Skin epidermis (tissue), 12 donors: ENCODE data around the gene STK32B.

Experiments used
- H3K27ac ChIP-seq, 21 experiments: fragments of 200-600 bp; sonication (generic) in 11 of 21; one replicate each; pipeline ENCODE4 v1.5.0; 2020; ENCODE audit warnings: mild to moderate bottlenecking in 3 of 21, inconsistent platforms in 2 of 21, moderate library complexity in 2 of 21
- H3K4me3 ChIP-seq, 7 experiments: fragments of 200-600 bp; sonication (generic) in 2 of 7; one replicate each; pipeline ENCODE4 v1.5.0; 2020; ENCODE audit warnings: inconsistent platforms in 2 of 7, mild to moderate bottlenecking in 2 of 7, moderate library complexity in 1 of 7

The STK32B gene

GRCh38 chr4:5470318-5471198, 419.3 kb downstream of the STK32B start:
- Histone ChIP-seq H3K27ac (no peak overlapping the region), H3K4me3 (no peak overlapping the region)

- Histone ChIP-seq H3K4me3 (no peak overlapping the region), H3K27ac (no peak overlapping the region)
Measured at GRCh38 chr4:5471206-5471605, 419.9 kb downstream of the STK32B start.

GRCh38 chr4:5471691-5472090, 420.4 kb downstream of the STK32B start:
- no peak overlapping the region for H3K27ac ChIP-seq
- no peak overlapping the region for H3K4me3 ChIP-seq

- Histone ChIP-seq H3K4me3 (no peak overlapping the region), H3K27ac (no peak overlapping the region)
Measured at GRCh38 chr4:5472160-5472591, 420.9 kb downstream of the STK32B start.

GRCh38 chr4:5473125-5473524, 421.8 kb downstream of the STK32B start:
- Histone ChIP-seq H3K4me3 (no peak overlapping the region), H3K27ac (no peak overlapping the region)

GRCh38 chr4:5474756-5475155, 423.5 kb downstream of the STK32B start:
- no peak overlapping the region for H3K4me3 ChIP-seq
- H3K27ac ChIP-seq: no peak overlapping the region

- Histone ChIP-seq H3K4me3 (no peak overlapping the region), H3K27ac (no peak overlapping the region)
Measured at GRCh38 chr4:5477613-5478012, 426.3 kb downstream of the STK32B start.

- Histone ChIP-seq H3K4me3 (no peak overlapping the region), H3K27ac (no peak overlapping the region)
Measured at GRCh38 chr4:5478169-5478568, 426.9 kb downstream of the STK32B start.

- no peak overlapping the region for H3K4me3 ChIP-seq
- H3K27ac ChIP-seq: no peak overlapping the region
Measured at GRCh38 chr4:5478697-5479096, 427.4 kb downstream of the STK32B start.

- no peak overlapping the region for H3K4me3 ChIP-seq
- no peak overlapping the region for H3K27ac ChIP-seq
Measured at GRCh38 chr4:5479518-5480060, 428.3 kb downstream of the STK32B start.

- H3K27ac ChIP-seq: no peak overlapping the region
- H3K4me3 ChIP-seq: no peak overlapping the region
Measured at GRCh38 chr4:5488413-5488812, 437.1 kb downstream of the STK32B start.

GRCh38 chr4:5489260-5489659, 438.0 kb downstream of the STK32B start:
- no peak overlapping the region for H3K27ac ChIP-seq
- no peak overlapping the region for H3K4me3 ChIP-seq

- H3K27ac ChIP-seq: no peak overlapping the region
- H3K4me3 ChIP-seq: no peak overlapping the region
Measured at GRCh38 chr4:5497489-5497888, 446.2 kb downstream of the STK32B start.

GRCh38 chr4:5500165-5500564, 448.9 kb downstream of the STK32B start:
- Histone ChIP-seq H3K27ac (no peak overlapping the region), H3K4me3 (no peak overlapping the region)

GRCh38 chr4:5503336-5503936, 452.2 kb downstream of the STK32B start:
- no peak overlapping the region for H3K27ac ChIP-seq
- no peak overlapping the region for H3K4me3 ChIP-seq

GRCh38 chr4:5504486-5504885, 453.2 kb downstream of the STK32B start:
- Histone ChIP-seq H3K27ac (no peak overlapping the region), H3K4me3 (no peak overlapping the region)

- H3K4me3 ChIP-seq: no peak overlapping the region
- no peak overlapping the region for H3K27ac ChIP-seq
Measured at GRCh38 chr4:5510504-5510903, 459.2 kb downstream of the STK32B start.

GRCh38 chr4:5511791-5512190, 460.5 kb downstream of the STK32B start:
- no peak overlapping the region for H3K27ac ChIP-seq

GRCh38 chr4:5515646-5516045, 464.4 kb downstream of the STK32B start:
- Histone ChIP-seq H3K27ac (no peak overlapping the region), H3K4me3 (no peak overlapping the region)

More at GRCh38 chr4:5511791-5512190, 460.5 kb downstream of the STK32B start:
- H3K4me3 ChIP-seq: no peak overlapping the region

GRCh38 chr4:5517372-5517771, 466.1 kb downstream of the STK32B start:
- Histone ChIP-seq H3K27ac (no peak overlapping the region), H3K4me3 (no peak overlapping the region)
